Left renal cortex interstitium (tissue), 4 donors: ENCODE measurements around the gene DOK5. TPM values are rescaled to one million over a fixed set of nuclear protein-coding genes. Genes with fewer than 3 reads are reported as not detected.

Source experiments
- DNase-seq, 4 donors: peaks; one replicate each; pipeline ENCODE4 v3.0.0-alpha.2; 2013; ENCODE audit warnings: low read depth in 4 of 4, low spot score in 2 of 4, missing footprints in 1 of 4
- polyA plus RNA-seq, 4 donors: library from polyadenylated mRNA; unstranded; fragments of 120-200 nt; gene quantifications; one replicate each; pipeline ENCODE4 v1.2.1, GENCODE V29; 2013; ENCODE audit not compliant: insufficient read length in 4 of 4

Gene DOK5
- polyA plus RNA-seq, 4 donors, result 8.4 to 12.1 (median 8.6) TPM

DNA sequence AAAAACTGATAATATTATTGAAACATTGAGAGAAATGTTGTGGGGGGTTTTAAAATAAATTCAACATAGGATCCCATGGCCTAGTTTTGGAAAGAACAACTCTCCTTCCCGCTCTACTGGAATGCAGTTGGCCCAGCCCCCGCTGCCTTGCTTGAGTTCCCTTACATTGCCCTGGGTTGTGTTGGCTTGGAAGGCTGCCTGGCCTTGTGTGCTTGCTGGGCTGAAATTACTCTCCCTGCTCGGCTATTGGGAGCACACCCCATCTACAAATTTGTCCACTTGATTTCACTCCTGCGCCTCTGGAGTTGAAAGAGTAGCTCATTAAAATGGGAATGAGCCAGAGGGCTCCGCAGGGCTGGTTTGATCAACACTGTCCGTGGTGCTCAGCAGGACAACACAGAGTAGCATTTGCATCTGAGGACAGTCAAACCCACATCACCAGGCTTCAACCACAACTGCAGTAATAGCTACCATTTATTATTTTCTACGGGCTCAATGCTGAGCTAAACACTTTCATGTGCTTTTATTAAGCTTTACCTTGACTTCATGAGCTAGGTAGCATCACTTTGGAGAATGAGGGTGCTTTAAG is 35.2 kb downstream of the DOK5 start:
- peak in 1 of 4 donors; percentile 56 for DNase-seq

DNA sequence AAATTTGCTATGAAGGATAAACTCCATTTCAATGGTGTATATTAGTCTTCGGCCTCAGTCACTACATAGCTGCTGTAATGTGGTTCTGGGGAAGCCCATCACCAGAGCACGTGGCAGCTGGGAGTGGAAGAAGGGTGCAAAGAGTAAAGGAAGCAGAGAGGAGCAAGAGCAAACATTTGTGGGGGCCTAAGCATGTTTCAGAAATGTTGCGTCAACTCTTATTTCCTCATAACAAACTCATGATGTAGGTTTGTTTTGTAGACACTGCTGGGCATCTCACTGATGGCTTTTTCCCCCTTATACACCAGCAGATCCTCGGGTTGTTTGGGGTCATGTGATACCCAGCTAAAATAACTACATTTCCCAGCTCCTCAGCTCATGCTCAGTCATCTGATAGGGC is 37.3 kb downstream of the DOK5 start:
- DNase-seq, result no peak

DNA sequence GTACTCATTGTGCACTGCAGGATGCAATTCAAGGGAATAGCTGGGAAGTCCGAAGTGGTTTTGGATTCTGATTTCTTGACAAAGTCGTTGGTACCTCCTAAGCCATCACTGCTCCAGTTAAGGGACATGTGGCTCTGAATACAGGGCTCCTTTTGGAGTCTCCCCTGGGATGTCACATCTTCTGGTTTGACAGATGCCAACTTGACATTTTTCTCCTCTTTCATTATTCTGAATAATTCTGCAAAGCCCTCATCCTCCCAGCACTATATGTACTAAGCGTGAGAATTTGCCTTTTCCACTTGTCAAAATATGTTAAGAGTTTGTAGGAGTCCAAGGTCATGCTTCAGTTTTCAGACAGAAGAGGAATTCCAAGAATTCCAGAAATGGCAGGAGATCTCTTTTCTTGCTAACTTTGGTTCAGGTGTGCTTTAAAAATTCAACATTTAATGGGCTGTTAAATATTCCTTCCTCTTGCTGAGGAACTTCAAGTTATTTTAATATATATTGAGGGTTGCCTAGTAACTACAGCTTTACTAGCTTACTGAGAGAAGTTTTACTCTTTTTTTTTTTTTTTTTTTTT is 38.7 kb downstream of the DOK5 start:
- no peak for DNase-seq

DNA sequence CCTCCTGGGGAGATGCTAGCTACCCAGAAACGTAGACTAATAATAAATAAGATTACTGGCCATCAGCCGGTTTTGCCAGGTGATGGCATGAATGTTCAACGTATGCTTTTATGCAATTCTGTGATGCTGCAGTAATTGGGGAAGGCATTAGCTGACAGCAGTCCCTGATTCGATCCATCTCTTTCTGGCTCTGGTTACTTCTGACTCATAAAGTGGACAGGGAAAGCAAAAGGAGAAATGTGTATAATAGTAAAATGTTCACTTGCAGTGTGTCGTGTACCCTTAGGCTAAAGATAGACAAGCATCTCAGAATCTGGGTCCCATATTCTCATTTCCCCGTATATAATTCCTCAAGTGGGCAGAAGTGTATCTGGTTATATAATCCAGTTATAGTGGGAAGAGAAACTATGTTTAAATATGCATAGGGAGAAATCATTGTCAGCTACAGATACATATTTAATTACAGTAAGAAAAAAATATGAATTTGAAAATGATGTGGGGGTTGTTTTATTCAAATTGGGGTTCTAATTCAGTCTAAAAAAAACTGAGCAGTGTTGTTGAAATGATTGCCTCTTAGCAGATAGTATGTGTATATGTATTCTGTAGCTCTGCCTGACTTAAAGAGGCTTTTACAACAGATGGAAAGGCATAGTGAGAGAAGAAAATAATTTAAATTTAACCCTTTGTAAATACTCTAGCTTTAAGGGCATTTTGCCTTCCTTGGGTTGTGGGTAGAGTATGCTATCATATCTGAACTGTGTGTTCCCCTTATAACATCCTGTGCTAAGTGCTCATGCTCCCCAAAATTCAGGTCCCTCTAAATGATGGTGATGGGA is 40.6 kb downstream of the DOK5 start:
- no peak for DNase-seq

DNA sequence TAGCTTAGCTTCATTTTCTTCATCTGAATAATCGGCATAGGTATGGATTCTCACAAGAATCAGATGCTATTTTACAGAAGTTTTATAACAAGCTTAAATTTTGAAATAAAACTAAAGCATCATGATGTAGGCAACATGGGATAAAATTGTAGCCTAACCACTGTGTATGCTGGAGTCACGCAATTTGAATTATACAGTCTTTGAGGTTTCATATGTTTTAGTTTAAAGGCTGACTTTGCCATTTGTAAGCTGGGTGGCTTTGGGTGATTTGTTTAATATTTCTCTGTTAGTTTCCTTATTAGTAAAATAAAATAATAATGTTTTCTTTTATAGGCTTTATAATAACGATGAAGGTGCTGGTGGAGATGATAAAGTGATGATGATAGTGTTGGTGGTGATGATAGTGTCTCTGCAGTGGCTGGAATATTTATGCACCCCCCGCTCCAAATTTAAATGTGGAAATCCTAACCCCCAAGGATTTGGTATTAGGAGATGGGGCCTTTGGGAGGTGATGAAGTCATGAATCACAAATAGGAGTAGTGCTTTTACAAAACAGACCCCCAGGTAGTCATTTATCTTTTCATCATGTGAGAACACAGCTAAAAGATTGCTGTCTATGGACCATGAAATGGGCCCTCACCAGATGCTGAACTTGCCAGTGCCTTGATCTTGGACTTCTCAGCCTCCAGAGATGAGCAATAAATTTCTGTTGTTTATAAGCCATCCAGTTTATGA is 42.0 kb downstream of the DOK5 start:
- no peak for DNase-seq

DNA sequence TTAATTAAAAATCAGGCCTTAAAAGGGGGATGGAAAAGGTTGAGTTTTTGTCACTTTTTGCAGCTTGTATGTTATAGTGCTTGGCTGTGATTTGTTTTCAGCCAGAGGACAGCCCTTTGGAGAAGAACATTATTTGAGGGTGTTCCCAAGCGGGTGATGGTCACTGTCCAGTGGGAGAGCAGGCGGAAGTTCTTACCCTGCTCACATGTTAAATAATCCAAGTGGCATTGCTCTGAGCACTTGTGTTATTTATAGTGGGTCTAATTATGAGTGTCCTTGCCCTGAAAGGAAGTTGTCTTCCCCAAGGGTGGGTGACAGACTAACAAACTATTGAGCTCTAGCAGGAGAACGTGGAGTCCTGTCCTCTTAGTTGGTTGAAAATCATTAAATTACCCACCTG is 49.5 kb downstream of the DOK5 start:
- DNase-seq, result no peak

DNA sequence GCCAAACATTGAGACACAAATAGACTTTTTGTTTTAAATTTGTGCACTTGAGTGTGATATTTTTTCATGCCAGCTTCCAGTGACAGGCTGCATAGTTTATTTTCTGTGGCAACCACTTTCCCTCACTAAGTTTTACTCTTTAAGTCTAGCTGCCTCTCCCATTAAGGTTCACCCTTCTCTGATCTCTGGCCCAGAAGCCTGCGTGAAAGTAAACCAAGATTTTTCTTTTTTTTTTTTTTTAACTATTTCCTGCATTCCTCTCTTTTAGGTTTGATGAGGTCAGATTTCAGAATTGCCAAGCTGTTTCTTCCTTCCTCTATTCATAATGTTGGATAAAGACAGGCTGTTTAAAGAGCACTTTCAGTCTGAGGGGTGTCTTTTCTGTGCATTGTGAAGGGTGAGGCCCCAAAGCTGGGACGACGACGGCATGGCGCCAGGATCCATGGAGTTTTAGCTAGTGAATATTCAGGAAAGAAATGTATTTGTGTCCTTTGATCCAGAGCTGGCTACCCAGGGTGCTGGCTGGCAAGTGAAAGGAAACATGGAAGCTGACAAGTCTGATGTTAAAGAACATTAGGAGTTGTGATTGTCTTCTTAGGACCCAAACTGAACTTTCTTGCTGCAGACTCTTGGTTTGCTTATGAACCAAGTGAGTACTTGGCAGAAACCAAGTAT is 50.7 kb downstream of the DOK5 start:
- no peak for DNase-seq

DNA sequence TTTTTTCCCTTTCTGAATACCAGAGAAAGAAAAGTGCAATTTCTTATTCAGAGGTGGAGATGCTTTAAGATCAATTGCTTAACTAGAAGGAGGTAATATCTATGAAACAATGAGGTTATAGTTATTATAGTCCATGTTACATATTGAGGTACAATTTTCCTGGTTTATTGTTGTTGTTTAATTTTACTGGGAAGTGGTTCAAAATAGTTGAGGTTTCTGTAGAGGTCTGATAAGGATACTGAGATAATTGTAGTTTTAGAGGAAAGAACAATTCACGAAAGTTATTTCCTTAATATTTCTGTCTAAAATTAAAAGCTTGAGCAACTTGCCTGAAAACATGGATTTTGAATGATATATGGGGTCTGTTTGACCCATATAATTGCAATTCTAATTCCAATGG is 51.4 kb downstream of the DOK5 start:
- no peak for DNase-seq

DNA sequence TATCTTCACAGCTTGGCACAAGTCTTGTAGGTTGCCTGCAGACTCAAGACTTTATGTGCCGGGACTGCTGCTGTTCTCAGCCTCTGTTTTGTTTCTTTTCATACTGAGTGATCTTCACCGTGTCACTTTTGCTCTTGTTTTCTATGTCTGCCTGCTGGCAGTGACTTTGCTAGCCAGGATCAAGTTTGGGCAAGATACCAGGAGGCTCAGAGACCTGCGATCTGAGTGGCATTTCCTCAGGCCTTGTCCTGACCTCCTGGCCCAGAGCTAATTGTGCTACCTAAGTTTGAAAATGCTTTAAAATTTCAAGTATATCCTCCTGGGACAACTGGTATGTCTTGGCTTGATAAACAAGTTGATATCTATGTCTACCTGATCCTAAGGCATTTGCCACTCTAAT is 57.2 kb downstream of the DOK5 start:
- DNase-seq, result no peak

DNA sequence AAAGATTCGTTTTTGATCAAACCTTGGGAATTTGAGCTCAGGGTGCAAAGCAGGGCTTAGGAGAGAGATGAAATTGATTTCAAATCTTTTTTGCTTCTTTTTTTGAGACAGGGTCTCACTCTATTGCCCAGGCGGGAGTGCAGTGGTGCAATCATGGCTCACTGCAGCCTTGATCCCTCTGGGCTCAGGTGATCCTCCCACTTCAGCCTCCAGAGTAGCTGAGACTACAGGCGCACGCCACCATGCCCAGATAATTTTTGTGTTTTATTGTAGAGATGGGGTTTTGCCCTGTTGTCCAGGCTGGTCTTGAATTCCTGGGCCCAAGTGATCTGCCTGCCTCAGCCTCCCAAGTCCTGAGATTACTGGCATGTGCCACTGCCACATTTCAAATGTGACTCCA is 58.7 kb downstream of the DOK5 start:
- no peak for DNase-seq

DNA sequence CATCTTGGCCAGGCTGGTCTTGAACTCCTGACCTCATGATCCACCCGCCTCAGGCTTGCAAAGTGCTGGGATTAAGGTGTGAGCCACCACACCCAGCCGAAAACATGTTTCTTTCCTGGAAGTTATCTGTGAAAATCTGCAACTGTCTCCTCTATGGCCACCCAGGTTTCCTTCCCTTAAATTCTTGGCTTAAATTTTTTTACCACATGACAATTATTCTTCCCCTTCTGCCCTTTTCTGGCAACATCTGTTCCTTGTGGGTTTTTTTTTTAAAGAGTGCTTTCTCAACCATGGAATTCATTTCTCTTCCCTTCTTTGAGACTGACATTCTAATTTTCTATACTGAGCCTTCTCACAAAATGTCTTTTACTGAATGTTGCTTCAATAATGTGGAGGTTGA is 59.6 kb downstream of the DOK5 start:
- DNase-seq, result no peak

DNA sequence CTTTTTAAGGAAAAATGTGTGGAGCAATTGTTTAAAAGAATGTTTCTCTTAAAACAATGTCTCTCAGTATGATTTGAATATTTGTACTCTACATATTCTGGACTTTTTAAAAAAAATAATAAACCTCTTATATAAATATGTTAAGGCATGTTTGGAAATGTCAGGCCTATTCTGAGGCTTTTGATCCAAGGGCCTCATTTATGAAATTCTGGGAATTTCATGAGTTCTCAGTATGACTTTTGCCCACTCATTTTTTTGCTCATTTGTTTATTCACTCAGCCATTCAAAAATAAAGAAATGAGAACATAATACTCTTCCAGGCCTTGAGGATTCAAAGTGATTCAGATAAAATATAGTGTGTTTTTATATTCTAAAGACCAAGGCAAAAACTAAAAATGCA is 60.4 kb downstream of the DOK5 start:
- no peak for DNase-seq

DNA sequence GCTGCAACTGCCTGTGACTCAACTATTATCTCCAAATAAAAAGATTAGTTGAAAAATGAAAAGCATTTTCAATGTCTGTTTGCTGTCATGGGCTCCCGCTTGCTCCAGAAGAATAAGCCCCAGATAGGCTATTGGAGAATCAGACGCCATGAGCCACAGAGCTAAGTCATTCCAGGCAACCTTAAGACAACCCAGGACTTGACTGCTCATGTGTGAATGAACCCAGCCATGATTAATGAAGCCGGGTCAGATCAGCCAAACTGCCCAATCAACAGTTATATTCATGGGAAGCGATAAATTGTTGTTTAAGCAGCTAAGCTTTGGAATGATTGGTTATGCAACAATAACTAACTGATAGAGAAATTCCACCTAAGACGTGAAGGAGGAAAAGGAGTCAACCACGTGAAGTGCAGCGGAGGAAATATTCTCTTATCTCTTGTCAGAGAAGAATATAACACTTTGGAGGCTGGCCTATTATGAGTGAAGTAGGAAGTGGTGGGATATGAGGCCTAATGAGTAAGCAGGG is 64.2 kb downstream of the DOK5 start:
- no peak for DNase-seq

DNA sequence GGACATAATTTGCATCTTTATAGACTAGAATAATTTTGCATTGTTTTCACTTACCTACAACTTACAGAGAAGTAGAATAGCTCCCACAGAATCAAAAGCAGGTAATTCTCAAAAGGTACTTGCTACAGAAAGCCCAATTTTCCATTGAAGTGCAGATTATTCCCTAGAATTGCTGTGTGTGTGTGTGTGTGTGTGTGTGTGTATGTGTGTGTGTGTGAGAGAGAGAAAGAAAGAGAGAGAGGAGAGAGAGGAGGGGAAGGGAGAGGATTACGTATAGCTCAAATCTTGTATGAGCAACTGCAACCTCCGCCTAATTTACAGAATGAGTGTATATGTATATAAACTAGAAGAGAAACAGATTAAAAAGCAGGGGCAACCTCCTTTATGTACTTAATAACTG is 68.0 kb downstream of the DOK5 start:
- DNase-seq, result no peak

DNA sequence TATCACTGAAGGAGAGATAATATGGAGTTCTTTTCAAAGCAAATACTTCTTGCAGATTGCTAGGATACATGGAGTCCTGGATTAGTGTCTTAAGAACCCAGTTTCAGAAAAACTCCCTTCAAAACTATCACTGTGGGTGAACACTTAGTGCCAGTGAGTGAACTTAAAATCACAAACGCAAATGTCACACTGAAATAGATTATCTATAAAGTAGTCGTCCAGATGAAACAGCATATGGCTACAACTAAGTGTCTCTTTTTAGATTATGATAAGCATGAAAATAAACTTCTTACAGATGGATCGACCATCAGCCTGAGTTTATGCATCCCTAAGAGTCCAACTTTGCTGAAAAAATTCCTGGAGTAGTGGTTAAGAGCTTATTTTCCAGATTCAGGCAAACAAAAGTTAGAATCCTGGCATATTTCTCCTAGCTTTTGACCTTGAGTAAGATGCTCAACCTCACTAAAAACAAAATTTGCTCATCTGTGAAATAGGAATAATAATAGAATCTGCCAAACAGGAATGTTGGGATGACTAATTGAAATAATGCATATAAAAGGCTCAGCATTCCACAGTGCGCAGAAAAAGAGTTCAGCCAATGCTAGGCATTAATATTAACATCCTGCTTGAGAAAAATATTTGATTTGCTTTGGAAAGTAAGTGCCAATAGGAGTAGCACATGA is 70.4 kb downstream of the DOK5 start:
- DNase-seq, result no peak

DNA sequence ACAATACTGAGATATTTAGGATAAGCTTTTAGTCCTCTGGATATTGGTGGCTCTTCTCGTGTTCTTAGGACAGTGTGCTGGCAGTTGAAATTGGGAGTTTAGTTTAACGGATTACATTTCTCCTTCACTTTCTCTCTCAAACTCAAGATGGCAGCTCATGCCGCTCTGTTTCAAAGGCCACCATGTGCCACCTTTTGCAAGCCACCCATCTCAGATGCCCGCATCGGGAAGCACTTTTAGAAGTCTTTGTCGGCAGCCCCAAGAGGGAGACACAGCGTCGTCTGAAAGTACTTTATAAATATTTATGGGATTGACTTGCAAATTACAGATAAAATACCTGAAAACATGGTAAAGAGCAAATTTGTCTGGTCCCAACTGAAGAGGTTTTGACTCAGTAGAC is 73.5 kb downstream of the DOK5 start:
- DNase-seq, result no peak

DNA sequence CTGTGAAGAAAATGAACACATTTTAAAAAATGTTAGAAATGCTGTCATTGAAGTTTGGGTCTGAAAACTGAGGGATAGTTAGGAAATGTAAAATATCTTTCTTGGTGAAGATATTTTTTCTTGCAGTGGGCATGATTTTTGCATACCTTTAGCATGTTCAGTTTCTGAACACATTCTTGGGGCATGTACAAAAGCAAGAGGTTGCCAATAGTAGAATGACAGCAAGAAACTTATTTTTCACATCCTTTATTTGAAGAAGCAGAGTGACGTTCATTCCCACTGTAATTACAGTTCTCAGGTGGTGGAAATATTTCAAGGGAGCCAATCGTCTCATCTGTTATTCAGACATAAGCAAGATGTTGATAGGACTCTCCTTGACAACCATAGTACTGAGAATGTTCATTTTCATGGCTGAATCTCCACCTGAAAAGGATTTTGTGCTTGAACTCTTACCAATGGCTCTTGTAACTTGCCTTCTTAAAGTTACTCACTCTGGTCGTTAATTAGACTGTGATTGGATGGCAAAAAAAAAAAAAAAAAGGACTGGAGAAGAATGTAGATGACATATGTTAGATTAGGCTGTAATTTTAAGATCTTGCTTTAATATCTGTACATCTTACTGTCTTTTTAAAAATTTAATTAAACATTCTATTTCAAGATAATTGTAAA is 74.4 kb downstream of the DOK5 start:
- no peak for DNase-seq

DNA sequence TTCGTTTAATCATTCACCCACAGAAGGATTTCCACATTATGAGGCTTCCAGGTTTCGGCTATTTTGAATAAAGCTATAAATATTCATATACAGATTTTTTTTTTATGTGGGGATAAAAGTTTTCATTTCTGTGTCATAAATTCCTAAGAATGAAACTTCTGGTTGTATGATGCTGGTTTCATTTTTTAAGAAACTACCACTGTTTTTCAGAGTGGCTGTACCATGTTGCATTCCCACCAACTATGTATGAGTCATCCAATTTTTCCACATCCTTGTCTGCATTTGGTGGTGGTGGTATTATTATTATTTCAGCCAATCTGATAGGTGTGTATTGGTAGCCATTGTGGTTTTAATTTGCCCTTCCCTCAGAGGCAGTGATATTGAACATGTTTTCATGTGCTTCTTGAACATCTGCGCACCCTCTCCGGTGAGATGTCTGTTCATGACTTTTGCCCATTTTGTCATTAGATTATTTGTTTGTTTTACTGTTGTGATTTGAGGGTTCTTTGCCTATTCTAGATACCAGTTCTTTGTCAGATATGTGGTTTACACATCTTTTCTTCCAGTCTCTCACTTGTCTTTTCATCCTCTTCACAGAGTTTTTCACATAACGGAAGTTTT is 75.5 kb downstream of the DOK5 start:
- DNase-seq, result no peak

DNA sequence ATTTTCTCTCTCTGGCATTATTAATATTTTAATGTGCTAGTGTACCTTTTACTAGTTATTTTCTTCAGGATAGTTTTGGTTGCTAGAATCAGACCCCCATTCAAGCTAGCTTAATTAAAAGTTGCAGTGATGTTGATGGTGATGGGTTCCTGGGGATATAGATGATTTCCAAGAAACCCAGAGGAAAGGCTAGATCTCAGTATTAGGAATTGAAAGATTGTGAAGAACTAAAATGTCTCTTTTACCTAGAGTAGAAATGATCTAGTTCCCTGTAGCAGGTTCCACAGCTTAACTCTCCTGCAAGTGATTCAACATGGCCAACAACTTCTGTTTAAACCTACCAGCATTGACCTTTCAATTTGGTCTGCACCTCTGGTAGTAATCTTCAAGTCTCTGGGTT is 78.6 kb downstream of the DOK5 start:
- no peak for DNase-seq
